GM12878 (cell line): Measurements from ENCODE around the gene UQCRC1.

Experiments
- CBFB ChIP-seq: IDR thresholded peaks from 2 replicates; pipeline ENCODE4 v1.6.1; 2016; ENCODE audit warnings: antibody characterized with exemption, low read depth
- CHD2 ChIP-seq: IDR thresholded peaks from 2 replicates; pipeline ENCODE4 v1.6.1; 2011; ENCODE audit warnings: low read depth, low read length, improper control_type of control experiment, borderline replicate concordance
- CTCF ChIP-seq, 3 experiments: IDR thresholded peaks in 2 of 3; conservative IDR thresholded peaks in 1 of 3; 2 replicates each; pipeline ENCODE4 v1.5.1; 2011; ENCODE audit warnings: low read depth in 3 of 3, low read length in 3 of 3, mild to moderate bottlenecking in 3 of 3, control low read depth in 2 of 3, moderate library complexity in 2 of 3, inconsistent platforms in 1 of 3, mixed read lengths in 1 of 3; ENCODE audit not compliant: control insufficient read depth in 2 of 3, insufficient read depth in 1 of 3; ENCODE audit errors: extremely low read depth in 1 of 3
- E4F1 ChIP-seq: fragments of 450-650 bp; IDR thresholded peaks from 2 replicates; pipeline ENCODE4 v1.6.1; 2018; ENCODE audit warnings: borderline replicate concordance, mild to moderate bottlenecking; ENCODE audit not compliant: partially characterized antibody
- NR2C2 ChIP-seq: IDR thresholded peaks from 2 replicates; pipeline ENCODE4 v1.6.1; 2011; ENCODE audit warnings: borderline replicate concordance, low read depth; ENCODE audit not compliant: control insufficient read depth, insufficient read length
- NRF1 ChIP-seq: conservative IDR thresholded peaks from 2 replicates; pipeline ENCODE4 v1.6.1; 2011; ENCODE audit warnings: mild to moderate bottlenecking, low read depth, low read length, improper control_type of control experiment
- POLR2AphosphoS5 ChIP-seq: IDR thresholded peaks from 2 replicates; pipeline ENCODE4 v1.6.1; 2011; ENCODE audit warnings: mild to moderate bottlenecking, low read length, inconsistent platforms
- RAD21 ChIP-seq: IDR thresholded peaks from 2 replicates; pipeline ENCODE4 v1.6.1; 2011; ENCODE audit warnings: mild to moderate bottlenecking, low read depth, low read length, moderate library complexity; ENCODE audit not compliant: insufficient read depth
- TCF3 ChIP-seq: IDR thresholded peaks from 2 replicates; pipeline ENCODE4 v1.6.1; 2012; ENCODE audit warnings: low read depth, mild to moderate bottlenecking, low read length, borderline replicate concordance; ENCODE audit not compliant: insufficient read depth
- TCF7 ChIP-seq: IDR thresholded peaks from 2 replicates; pipeline ENCODE4 v1.6.1; 2014; ENCODE audit warnings: antibody characterized with exemption, borderline replicate concordance
- TF ChIP-seq, protein P1 (sequence below): fragments of 450-650 bp; IDR thresholded peaks from 2 replicates; pipeline ENCODE4 v1.6.1; 2017; ENCODE audit warnings: mild to moderate bottlenecking
- TF ChIP-seq, protein P2 (sequence below): fragments of 450-650 bp; IDR thresholded peaks from 2 replicates; pipeline ENCODE4 v1.6.1; 2014; ENCODE audit warnings: mild to moderate bottlenecking

GRCh38 chr3:48595526-48596121, 13.8 kb downstream of the UQCRC1 start:
- TF ChIP-seq CTCF (IDR thresholded peaks at IDR 0.05 in 2 of 3, conservative IDR thresholded peaks at IDR 0.05 in 1 of 3; ENCODE audit: control insufficient read depth in 2 of 3, extremely low read depth in 1 of 3, insufficient read depth in 1 of 3, low read depth in 3 of 3, low read length in 3 of 3): no peak
- no peak for TF ChIP-seq TCF3
- TF ChIP-seq CHD2: no peak
- TF ChIP-seq, protein P1, sequence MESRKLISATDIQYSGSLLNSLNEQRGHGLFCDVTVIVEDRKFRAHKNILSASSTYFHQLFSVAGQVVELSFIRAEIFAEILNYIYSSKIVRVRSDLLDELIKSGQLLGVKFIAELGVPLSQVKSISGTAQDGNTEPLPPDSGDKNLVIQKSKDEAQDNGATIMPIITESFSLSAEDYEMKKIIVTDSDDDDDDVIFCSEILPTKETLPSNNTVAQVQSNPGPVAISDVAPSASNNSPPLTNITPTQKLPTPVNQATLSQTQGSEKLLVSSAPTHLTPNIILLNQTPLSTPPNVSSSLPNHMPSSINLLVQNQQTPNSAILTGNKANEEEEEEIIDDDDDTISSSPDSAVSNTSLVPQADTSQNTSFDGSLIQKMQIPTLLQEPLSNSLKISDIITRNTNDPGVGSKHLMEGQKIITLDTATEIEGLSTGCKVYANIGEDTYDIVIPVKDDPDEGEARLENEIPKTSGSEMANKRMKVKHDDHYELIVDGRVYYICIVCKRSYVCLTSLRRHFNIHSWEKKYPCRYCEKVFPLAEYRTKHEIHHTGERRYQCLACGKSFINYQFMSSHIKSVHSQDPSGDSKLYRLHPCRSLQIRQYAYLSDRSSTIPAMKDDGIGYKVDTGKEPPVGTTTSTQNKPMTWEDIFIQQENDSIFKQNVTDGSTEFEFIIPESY: no peak
- no peak for TF ChIP-seq CBFB
- TF ChIP-seq RAD21: no peak
- TF ChIP-seq NR2C2: no peak
- no peak for TF ChIP-seq POLR2AphosphoS5
- TF ChIP-seq, protein P2, sequence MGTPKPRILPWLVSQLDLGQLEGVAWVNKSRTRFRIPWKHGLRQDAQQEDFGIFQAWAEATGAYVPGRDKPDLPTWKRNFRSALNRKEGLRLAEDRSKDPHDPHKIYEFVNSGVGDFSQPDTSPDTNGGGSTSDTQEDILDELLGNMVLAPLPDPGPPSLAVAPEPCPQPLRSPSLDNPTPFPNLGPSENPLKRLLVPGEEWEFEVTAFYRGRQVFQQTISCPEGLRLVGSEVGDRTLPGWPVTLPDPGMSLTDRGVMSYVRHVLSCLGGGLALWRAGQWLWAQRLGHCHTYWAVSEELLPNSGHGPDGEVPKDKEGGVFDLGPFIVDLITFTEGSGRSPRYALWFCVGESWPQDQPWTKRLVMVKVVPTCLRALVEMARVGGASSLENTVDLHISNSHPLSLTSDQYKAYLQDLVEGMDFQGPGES: no peak
- no peak for TF ChIP-seq E4F1
- no peak for TF ChIP-seq NRF1
- TF ChIP-seq TCF7: no peak
